Measurements from ENCODE around the gene SMARCAL1.
A peak's percentile ranks its signal among the peaks of the same experiment; 100 is the strongest.

The SMARCAL1 gene

DNA sequence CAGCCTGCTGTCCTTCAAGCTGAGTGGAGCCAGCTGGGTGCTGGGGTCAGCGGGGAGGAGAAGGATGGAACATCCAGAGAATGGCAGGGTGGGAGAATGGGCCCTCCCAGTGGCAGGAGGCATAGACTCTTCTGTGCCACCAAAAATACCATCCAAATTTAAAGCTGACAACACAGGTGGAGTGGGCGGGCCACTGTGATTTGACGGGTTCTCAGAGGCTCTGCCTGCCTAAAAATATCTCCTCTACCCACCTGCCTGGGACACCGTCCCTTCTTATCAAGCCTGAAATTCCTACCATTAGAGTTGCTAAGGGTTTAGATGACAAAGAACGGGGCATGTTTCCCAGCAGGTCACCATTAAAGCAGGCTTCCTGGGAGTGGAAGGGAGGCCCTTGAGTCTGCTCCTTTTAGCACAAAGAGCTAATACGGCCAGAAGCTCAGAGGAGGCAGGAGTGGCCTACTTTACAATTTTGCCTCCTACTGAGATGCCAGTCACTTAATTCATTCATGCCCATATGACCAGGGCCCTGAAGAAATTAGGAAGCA is 20.2 kb upstream of the SMARCAL1 start:
- intact Hi-C loops (cut with DNase I) = no loop called here
- no peak for DNase-seq

- intact Hi-C loops (cut with DNase I) = no loop called here
- DNase-seq = no peak
These were observed 19.1 kb upstream of the SMARCAL1 start for GRCh38 chr2:216392945-216393840.

GRCh38 chr2:216394881-216395280 is 17.4 kb upstream of the SMARCAL1 start:
- intact Hi-C loops (cut with DNase I) = no loop called here

DNA sequence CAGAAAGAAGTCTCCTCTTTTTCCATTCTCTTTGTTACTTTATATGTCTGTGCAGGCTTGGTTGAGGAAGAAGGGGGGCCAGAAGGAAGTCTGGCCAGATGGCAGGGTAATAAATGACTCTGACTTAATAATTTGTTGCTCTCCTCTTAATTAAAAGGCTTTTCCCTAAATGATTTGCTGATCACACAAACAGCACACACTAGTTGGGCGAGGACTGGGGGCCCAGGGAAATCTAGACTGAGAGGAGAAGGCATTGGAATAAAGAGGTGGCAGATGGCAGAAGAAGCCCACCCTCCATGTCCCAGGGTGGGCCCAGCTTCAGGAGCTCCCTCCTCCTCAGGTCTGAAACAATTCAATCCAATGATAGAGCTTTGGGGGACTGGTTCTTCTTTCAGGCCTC is 12.7 kb upstream of the SMARCAL1 start:
- intact Hi-C loops (cut with DNase I) = no loop called here
- DNase-seq = no peak

More at GRCh38 chr2:216394881-216395280, 17.4 kb upstream of the SMARCAL1 start:
- DNase-seq = no peak

DNA sequence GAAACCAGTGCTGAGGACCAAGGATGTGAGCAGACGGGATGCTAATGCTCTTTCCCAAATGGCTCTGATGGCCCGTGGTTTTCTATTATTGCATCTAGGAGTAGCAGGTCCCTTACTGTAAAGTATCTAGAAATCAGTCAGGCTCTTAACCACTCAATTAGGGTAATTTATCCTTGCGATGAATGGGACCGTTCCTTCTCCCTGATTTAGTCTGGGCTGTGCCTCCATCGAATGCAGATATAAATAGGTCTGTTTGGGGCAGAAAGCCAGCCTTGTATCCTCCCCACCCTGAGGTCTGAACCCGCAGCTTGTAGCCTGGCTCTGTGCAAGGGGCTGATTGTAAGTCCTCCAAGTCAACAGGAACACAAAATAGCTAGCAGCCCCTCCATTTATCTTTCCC is 9.5 kb upstream of the SMARCAL1 start:
- intact Hi-C loops (cut with DNase I) = no loop called here
- no peak for DNase-seq

- intact Hi-C loops (cut with DNase I) = no loop called here
- peak in 5 of 10 donors; percentile 26 to 86 (median 45) for DNase-seq
These were observed 8.2 kb upstream of the SMARCAL1 start for GRCh38 chr2:216404010-216404618.

- intact Hi-C loops (cut with DNase I) = no loop called here
- DNase-seq = peak in 1 of 10 donors; percentile 59
These were observed 6.7 kb upstream of the SMARCAL1 start for GRCh38 chr2:216405588-216405987.

DNA sequence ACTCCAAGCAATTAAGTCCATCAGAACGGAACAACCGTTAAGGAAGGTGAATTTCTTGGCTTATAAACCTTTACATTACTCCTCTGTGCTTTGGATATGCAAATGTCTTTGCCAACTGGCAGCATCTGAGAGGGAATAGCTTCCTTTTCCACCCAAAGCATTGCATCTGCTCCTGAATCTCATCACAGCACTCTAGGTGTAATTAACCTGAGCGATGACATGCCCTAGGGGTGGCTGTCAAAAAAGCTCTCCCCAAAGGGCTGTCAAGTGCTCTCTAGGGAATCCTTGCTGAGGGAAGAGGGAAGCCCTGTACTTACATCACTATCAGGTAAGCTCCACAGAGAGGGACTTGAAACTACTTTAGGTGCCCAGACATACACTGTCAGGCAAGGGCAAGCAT is 5.5 kb upstream of the SMARCAL1 start:
- intact Hi-C loops (cut with DNase I) = no loop called here
- DNase-seq = no peak

DNA sequence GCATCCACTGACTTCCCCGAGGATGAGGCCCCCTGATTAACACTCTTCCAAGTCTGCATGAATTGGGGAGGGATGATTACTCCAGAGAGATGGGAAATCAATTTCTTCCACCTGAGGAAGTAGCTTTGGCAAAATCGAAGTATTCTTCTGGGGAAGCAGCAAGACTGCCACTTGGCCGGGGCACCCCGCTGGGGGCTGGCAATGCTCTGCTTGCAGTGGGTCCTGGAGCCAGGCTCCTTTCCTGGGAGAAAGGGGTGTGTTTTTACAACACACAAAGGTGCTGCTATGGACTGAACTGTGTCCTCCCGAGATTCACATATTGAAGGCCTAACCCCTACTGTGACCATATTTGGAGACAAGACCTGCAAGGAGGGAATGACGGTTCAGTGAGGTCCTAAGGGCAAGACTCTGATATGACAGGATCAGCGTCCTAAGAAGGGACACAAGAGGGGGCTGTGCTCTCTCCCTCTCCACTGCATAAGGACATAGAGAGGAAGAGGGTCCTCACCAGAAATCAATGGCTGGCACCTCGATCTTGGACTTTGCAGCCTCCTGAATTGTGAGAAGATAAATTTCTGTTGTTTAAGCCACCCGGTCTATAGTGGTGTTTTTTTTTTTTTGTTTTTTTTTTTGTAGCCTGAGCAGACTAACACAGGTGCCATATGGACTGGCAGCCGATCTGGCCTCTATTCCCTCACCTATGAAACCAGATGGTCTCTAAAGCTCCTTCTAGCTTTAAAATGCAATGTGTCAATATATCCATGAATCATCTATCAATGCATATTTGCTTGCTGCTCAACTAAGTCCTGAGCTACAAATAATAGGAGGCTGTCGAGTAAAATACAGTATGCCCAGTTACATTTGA is 3.6 kb upstream of the SMARCAL1 start:
- no peak for DNase-seq
- intact Hi-C loops (cut with DNase I) = no loop called here

GRCh38 chr2:216410550-216410949 is 1.7 kb upstream of the SMARCAL1 start:
- DNase-seq = no peak
- intact Hi-C loops (cut with DNase I) = loop anchor here (5.0 kb wide), 1 partner anchor 298 kb away; no protein-coding TSS in a partner anchor

- no peak for DNase-seq
These were observed 1.6 kb downstream of the SMARCAL1 start for GRCh38 chr2:216413882-216414281.

DNA sequence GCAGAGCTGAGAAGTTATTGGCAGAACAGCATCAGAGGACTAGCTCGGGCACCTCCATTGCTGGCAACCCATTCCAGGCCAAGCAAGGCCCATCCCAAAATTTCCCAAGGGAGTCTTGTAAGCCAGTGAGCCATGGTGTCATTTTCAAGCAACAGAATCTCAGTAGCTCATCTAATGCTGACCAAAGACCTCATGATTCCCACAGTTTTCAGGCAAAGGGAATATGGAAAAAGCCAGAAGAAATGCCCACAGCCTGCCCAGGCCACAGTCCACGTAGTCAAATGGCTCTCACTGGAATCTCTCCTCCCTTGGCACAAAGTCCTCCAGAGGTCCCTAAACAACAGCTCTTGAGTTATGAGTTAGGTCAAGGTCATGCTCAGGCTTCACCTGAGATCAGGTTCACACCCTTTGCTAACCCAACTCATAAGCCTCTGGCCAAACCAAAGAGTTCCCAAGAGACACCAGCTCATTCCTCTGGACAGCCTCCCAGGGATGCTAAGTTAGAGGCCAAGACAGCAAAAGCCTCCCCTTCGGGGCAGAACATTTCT is 2.6 kb downstream of the SMARCAL1 start:
- intact Hi-C loops (cut with DNase I) = loop anchor here (5.0 kb wide), 1 partner anchor 303 kb away; no protein-coding TSS in a partner anchor

More at GRCh38 chr2:216413882-216414281, 1.6 kb downstream of the SMARCAL1 start:
- intact Hi-C loops (cut with DNase I) = loop anchor here (5.0 kb wide), 1 partner anchor 302 kb away; no protein-coding TSS in a partner anchor

GRCh38 chr2:216415541-216415940 is 3.3 kb downstream of the SMARCAL1 start:
- no peak for DNase-seq
- intact Hi-C loops (cut with DNase I) = no loop called here

More for the DNA sequence above, 2.6 kb downstream of the SMARCAL1 start:
- no peak for DNase-seq

GRCh38 chr2:216416571-216417307 is 4.5 kb downstream of the SMARCAL1 start:
- intact Hi-C loops (cut with DNase I) = no loop called here
- DNase-seq = no peak

DNA sequence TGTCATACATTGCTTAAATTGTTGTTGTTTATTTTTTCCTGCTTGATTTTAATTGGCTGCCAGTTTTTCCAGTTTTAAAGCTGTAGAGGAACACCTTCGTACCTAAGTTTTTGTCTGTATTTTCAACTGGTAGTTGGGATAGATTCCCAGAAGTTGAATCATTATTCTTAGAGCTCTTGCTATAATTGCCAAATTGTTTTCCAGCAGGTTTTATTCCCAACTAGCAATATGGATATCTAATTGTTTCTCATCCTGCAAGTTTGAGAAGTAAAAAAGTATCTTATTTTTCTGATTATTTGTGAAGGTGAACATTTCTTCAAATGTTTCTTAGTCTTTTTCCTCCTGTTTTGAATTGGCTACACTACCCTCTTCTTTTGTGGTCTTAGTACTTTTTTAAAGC is 6.7 kb downstream of the SMARCAL1 start:
- DNase-seq = no peak
- intact Hi-C loops (cut with DNase I) = no loop called here

DNA sequence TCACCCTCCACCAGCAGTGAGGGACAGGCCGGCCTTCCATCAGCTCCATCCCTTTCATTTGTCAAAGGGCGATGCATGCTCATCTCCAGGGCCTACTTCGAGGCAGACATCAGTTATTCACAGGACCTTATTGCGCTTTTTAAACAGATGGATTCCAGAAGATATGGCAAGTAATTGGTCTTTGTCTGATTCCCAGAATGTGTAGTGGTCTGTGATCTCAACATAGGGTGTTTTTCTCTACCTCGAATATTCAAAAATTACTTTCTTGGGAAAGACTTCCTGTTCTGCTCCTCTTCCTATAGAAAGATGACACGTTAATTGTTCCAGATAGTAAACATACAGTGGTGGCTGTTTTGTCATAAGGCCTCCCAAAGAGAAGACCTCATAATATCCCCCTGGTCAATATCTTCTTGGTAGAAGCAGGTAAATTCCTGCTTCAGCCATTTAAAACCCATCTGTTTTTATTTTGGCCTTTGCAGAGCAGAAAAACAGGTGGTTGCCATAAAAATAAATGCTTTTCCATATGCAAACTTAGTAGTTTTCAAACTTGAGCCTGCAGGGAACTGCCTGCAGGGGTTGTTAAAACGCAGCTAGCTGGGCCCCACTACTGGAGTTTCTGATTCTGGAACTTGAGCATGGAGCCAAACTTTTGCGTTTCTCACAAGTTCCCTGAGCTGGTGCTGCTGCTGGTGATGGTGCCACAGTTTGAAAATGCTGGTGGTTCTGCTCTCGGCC is 8.2 kb downstream of the SMARCAL1 start:
- intact Hi-C loops (cut with DNase I) = no loop called here
- DNase-seq = no peak

GRCh38 chr2:216423071-216423470 is 10.8 kb downstream of the SMARCAL1 start:
- no peak for DNase-seq
- intact Hi-C loops (cut with DNase I) = no loop called here

GRCh38 chr2:216424274-216424673 is 12.0 kb downstream of the SMARCAL1 start:
- intact Hi-C loops (cut with DNase I) = no loop called here
- DNase-seq = no peak
